Gastrocnemius medialis (tissue), 4 donors: ENCODE measurements around the gene ANKRD40CL. TPM values are rescaled to one million over a fixed set of nuclear protein-coding genes. Genes with fewer than 3 reads are reported as not detected.

Experiments
- ATAC-seq, 2 donors: fragments of 150-250 bp; one replicate each; pipeline ENCODE4 v1.9.1; 2016
- DNase-seq, 2 donors: peaks; one replicate each; pipeline ENCODE4 v3.0.0-alpha.2; 2019
- H3K27ac ChIP-seq, 4 donors: fragments of 200-600 bp; sonication (generic); 1 replicate in 1 of 4; 2 replicates in 3 of 4; pipeline ENCODE4 v1.5.1; 2016 to 2018; ENCODE audit warnings: mild to moderate bottlenecking in 2 of 4, moderate library complexity in 1 of 4
- H3K27me3 ChIP-seq, 3 donors: fragments of 200-600 bp; sonication (generic) in 2 of 3; 1 replicate in 1 of 3; 2 replicates in 2 of 3; pipeline versions ENCODE4 v1.5.1 to v1.6.0; 2016 to 2019; ENCODE audit warnings: mild to moderate bottlenecking in 1 of 3, moderate library complexity in 1 of 3
- H3K36me3 ChIP-seq, 2 donors: fragments of 200-600 bp; sonication (generic) in 1 of 2; one replicate each; pipeline ENCODE4 v1.5.1; 2017 to 2018
- H3K4me1 ChIP-seq, 2 donors: fragments of 200-600 bp; sonication (generic) in 1 of 2; one replicate each; pipeline ENCODE4 v1.5.1; 2016 to 2017; ENCODE audit warnings: mild to moderate bottlenecking in 2 of 2
- H3K4me3 ChIP-seq, 4 donors: fragments of 200-600 bp; sonication (generic) in 3 of 4; 1 replicate in 1 of 4; 2 replicates in 3 of 4; pipeline ENCODE4 v1.5.1; 2016 to 2019; ENCODE audit warnings: mild to moderate bottlenecking in 2 of 4
- H3K9me3 ChIP-seq, 3 donors: fragments of 200-600 bp; sonication (generic) in 2 of 3; 1 replicate in 1 of 3; 2 replicates in 2 of 3; pipeline ENCODE4 v1.5.1; 2016 to 2019
- CTCF ChIP-seq, 5 experiments: fragments of 450-650 bp in 3 of 5; fragments of 200-600 bp in 2 of 5; sonication (generic) in 2 of 5; IDR thresholded peaks in 4 of 5; conservative IDR thresholded peaks in 1 of 5; 1 replicate in 4 of 5; 2 replicates in 1 of 5; pipeline ENCODE4 v1.5.1; 2016 to 2019; ENCODE audit warnings: antibody characterized with exemption in 5 of 5, mild to moderate bottlenecking in 3 of 5, moderate library complexity in 3 of 5
- POLR2A ChIP-seq, 2 donors: fragments of 450-650 bp; IDR thresholded peaks; one replicate each; pipeline ENCODE4 v1.6.1; 2017; ENCODE audit warnings: antibody characterized with exemption in 2 of 2, mild to moderate bottlenecking in 2 of 2, moderate library complexity in 2 of 2
- in situ Hi-C, 4 donors: fragments of 200-750 bp; cut with MboI; loops; one replicate each; pipeline versions ENCODE4 v1.15.0 to v1.8.0; 2017; ENCODE audit warnings: low sequenced_read_pairs in 4 of 4
- intact Hi-C: fragments of 100-400 bp; cut with DNase I; formaldehyde crosslinking; loops from one replicate; pipeline ENCODE4 v1.15.1; 2023; ENCODE audit warnings: low total_unique reads
- total RNA-seq, 4 donors: library from RNA; depleted of rRNA; stranded (reverse); fragments of >200 nt; gene quantifications; one replicate each; pipeline versions ENCODE4 v1.1.0 to v1.2.3, GENCODE V29; 2016

ANKRD40CL gene
- total RNA-seq, 4 donors from 2014 or later, result not detected

GRCh38 chr17:50763716-50764475 is 3.4 kb downstream of the ANKRD40CL start:
- Histone ChIP-seq H3K36me3 (no peaks in the 10 kb centered on the region), H3K27me3 (no peaks in the 10 kb centered on the region), H3K4me1 (peaks cover 0 to 7% of the 10 kb centered on the region in 2 donors), H3K9me3 (no peaks in the 10 kb centered on the region), H3K27ac (no peak overlapping the region), H3K4me3 (no peak overlapping the region)
- no peak for ATAC-seq
- TF ChIP-seq CTCF (IDR thresholded peaks at IDR 0.05 in 4 of 5, conservative IDR thresholded peaks at IDR 0.05 in 1 of 5) (no peak), POLR2A (IDR thresholded peaks at IDR 0.05) (no peak)
- in situ Hi-C loops, result no loop called here
- DNase-seq, result no peak
- intact Hi-C loops, result no loop called here

- ATAC-seq, result no peak
- no peaks in the 10 kb centered on the region for H3K36me3 ChIP-seq
- H3K9me3 ChIP-seq, result no peaks in the 10 kb centered on the region
- no peak overlapping the region for H3K27ac ChIP-seq
- in situ Hi-C loops (no loop called here), intact Hi-C loops (no loop called here)
- TF ChIP-seq CTCF (IDR thresholded peaks at IDR 0.05 in 4 of 5, conservative IDR thresholded peaks at IDR 0.05 in 1 of 5) (no peak), POLR2A (IDR thresholded peaks at IDR 0.05) (no peak)
- no peaks in the 10 kb centered on the region for H3K27me3 ChIP-seq
- peaks cover 0 to 7% of the 10 kb centered on the region in 2 donors for H3K4me1 ChIP-seq
- no peak for DNase-seq
- H3K4me3 ChIP-seq, result no peak overlapping the region
Observed at GRCh38 chr17:50762177-50762576, 5.1 kb downstream of the ANKRD40CL start.

- ATAC-seq, result peak in 1 of 2 donors; percentile 13
- Histone ChIP-seq H3K36me3 (peaks cover 0 to 10% of the 10 kb centered on the region in 2 donors), H3K4me3 (no peak overlapping the region), H3K4me1 (peaks cover 0 to 2% of the 10 kb centered on the region in 2 donors), H3K27ac (no peak overlapping the region), H3K9me3 (no peaks in the 10 kb centered on the region), H3K27me3 (no peaks in the 10 kb centered on the region)
- TF ChIP-seq CTCF (IDR thresholded peaks at IDR 0.05 in 4 of 5, conservative IDR thresholded peaks at IDR 0.05 in 1 of 5) (no peak), POLR2A (IDR thresholded peaks at IDR 0.05) (no peak)
- in situ Hi-C loops, result no loop called here
- intact Hi-C loops, result loop anchor here (5.0 kb wide), 1 partner anchor 57 kb away; no protein-coding TSS in a partner anchor
- DNase-seq, result no peak
Observed at GRCh38 chr17:50758989-50759544, 8.3 kb downstream of the ANKRD40CL start.

- ATAC-seq (no peak), DNase-seq (no peak)
- in situ Hi-C loops, result no loop called here
- no peaks in the 10 kb centered on the region for H3K9me3 ChIP-seq
- peaks cover 0 to 13% of the 10 kb centered on the region in 2 donors for H3K36me3 ChIP-seq
- no peak overlapping the region for H3K27ac ChIP-seq
- intact Hi-C loops, result loop anchor here (5.0 kb wide), 1 partner anchor 56 kb away; no protein-coding TSS in a partner anchor
- no peaks in the 10 kb centered on the region for H3K27me3 ChIP-seq
- H3K4me1 ChIP-seq, result peaks cover 0 to 2% of the 10 kb centered on the region in 2 donors
- no peak overlapping the region for H3K4me3 ChIP-seq
- TF ChIP-seq CTCF (IDR thresholded peaks at IDR 0.05 in 4 of 5, conservative IDR thresholded peaks at IDR 0.05 in 1 of 5) (no peak), POLR2A (IDR thresholded peaks at IDR 0.05) (no peak)
Observed at GRCh38 chr17:50758524-50758923, 8.8 kb downstream of the ANKRD40CL start.
